Measurements from ENCODE around the gene CDK10.
"Not testable (repeated sequence)": the region's sequence is repeated elsewhere in the genome, so short reads cannot be mapped to it uniquely, and the experiment has no call there.

CDK10 gene

GRCh38 chr16:89686520-89687091, at the start of gene CDK10:
Gene CDK10 (plus strand): TSS chr16:89686689. CDS start chr16:89686711, 22 bp downstream.
- DNase-seq: peak; percentile 51

- no peak for DNase-seq
Observed at GRCh38 chr16:89637379-89637778, 49.1 kb upstream of the CDK10 start.

- DNase-seq: no peak
Observed at GRCh38 chr16:89638455-89638854, 48.0 kb upstream of the CDK10 start.

GRCh38 chr16:89639385-89639784, 47.1 kb upstream of the CDK10 start:
- DNase-seq: no peak

DNA sequence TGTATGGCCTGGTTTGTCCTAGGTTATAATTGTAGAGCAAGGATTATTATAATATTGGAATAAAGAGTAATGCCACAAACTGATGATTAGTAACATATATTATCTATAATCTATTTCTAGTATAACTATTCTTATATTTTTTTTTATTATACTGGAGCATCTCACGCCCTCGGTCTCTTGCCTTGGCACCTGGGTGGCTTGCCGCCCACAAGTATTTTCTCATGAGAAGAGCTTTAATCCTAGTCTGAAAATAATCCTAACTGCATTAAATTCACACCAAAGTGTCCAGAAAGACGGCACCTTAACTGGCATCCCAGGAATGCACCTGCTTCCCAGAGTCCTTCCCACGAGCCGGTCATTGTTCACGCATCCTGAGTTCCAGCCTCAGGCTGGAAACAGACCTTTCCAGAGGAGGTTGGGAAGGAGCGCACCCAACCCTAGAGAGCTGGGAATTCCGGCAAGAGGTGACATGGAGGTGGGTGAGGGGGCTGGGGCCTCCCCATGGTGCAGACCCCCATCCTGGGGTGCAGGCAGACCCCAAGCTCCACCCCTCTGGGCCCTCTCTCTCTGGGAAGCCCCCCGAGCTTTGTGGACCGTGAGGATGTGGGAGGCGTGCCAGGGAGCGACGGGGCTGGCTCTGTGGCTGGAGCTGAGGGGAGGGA, 44.9 kb upstream of the CDK10 start:
- DNase-seq: no peak

DNA sequence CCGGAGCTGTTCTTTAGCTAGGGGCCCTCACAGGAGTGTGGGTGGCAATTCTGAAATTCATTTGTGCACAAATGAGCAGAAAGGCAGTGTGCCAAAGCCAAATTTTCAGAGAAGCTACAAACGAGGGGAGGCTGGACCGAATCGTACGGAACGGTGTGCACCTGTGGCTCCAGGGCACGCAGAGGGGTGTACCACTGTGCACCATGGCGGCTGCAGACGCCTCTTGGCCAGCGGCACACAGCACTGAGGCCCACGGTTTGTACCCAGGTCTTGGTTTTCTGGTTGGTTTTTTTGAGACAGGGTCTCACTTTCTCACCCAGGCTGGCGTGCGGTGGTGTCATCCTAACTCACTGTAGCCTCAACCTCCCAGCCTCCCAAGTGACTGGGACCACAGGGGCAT, 43.9 kb upstream of the CDK10 start:
- no peak for DNase-seq

GRCh38 chr16:89643769-89644300, 42.7 kb upstream of the CDK10 start:
- no peak for DNase-seq

GRCh38 chr16:89645122-89645521, 41.4 kb upstream of the CDK10 start:
- DNase-seq: no peak

DNA sequence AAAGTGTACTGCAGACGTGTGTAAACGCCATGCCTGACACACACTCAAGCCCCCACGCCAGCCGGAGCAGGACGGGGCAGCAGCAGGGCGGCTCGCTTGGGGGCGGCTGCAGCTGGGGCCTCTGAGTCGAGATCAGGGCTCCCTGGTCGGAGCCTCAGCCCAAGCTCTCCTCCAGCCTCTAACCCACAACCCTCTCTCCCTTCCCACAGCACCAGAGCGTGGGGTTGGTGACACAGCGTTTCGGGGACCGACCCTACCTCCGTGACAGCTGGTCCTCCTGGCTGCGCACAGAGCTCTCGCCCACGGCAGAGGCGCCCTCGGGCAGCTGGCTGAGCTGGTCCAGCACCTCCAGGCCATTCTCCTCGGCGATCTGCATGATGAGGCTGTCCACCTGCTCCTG, 40.2 kb upstream of the CDK10 start:
- no peak for DNase-seq

DNA sequence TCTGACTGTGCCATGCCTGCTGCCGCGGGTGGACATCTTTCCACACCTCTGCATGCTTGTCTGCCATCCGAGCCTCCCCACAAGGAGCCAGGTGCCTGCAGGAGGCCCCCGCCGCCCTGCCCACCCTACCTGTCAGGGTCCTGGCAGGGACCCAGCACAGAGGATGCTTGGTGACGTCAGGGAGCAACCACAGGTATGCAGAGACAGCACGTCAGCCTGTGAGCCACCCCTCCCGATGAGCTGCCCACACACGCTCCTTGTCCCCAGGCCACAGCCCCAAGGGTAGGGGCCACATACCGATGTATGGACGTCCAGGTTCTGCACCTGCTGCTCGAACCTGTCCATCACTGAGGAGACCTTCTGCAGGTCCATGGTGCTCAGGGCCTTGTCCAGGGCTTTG, 39.6 kb upstream of the CDK10 start:
- no peak for DNase-seq

GRCh38 chr16:89651584-89651983, 34.9 kb upstream of the CDK10 start:
- DNase-seq: no peak

DNA sequence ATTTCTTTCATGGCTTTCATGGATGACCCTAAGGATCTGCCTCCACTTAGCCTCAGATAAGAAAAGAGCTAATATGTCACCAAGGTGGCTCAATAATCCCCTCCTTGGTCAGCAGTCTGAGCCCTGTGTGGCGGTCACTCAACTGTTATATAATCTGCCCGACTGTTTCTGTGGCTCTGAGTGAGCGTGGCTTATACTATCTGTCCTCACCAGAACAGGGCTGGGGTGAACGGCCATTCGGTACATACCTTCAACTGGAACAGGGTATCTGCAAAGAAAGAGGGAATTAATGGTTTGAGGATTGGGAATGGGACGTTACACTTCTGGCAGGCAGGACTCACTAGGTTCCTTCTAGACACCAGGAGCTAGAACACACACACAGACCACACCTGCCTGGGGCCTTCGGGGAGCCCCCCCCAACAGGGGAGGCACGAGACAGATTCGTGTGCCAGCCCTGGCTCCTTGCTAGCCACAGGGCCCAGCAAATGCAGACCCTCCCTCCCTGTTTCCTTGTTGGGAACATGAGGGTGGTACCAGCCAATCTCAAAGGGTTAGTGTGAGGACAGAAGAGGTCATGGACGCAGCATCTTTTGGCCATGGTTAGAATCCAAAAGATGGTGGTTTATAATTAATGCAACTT, 32.7 kb upstream of the CDK10 start:
- DNase-seq: no peak

GRCh38 chr16:89655062-89655643, 31.3 kb upstream of the CDK10 start:
- DNase-seq: no peak

- DNase-seq: no peak
Observed at GRCh38 chr16:89656435-89657121, 29.9 kb upstream of the CDK10 start.

GRCh38 chr16:89657442-89658220, 28.9 kb upstream of the CDK10 start, which contains the start of the genes CHMP1A and SPATA33:
Gene CHMP1A (minus strand): TSS chr16:89657708. CDS start chr16:89657588, 120 bp downstream.
Gene SPATA33 (plus strand): TSS chr16:89657836. CDS start chr16:89657912, 76 bp downstream.
- DNase-seq: peak; percentile 46

GRCh38 chr16:89658221-89658879, 28.1 kb upstream of the CDK10 start:
- DNase-seq: no peak

GRCh38 chr16:89660146-89660545, 26.3 kb upstream of the CDK10 start:
- DNase-seq: no peak

GRCh38 chr16:89661215-89661614, 25.3 kb upstream of the CDK10 start:
- no peak for DNase-seq

DNA sequence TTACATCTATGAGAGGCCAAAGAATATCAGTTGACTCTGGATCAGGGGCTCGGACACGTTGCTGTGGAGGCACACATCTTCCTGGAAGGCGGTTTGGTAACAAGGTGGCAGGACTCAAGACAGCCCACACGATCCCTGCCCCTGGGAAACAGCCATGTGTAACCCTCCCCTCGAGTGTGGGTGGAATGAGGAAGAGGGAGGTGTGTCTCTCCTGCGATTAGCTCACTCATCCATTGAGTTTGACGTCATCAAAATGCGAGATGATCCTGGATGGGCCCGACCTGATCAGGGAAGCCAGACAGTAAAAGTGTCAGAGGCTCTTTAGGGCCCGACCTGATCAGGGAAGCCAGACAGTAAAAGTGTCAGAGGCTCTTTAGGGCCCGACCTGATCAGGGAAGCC, 22.3 kb upstream of the CDK10 start:
- not testable (repeated sequence) for DNase-seq

DNA sequence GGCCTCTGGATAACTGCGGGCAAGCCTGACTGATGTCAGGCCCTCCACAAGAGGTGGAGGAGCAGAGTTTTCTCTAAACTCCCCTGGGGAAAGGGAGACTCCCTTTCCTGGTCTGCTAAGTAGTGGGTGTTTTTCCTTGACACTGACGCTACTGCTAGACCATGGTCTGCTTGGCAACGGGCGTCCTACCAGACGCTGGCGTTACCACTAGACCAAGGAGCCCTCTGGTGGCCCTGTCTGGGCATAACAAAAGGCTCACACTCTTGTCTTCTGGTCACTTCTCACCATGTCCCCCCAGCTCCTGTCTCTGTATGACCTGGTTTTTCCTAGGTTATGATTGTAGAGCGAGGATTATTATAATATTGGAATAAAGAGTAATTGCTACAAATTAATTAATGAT, 19.5 kb upstream of the CDK10 start:
- not testable (repeated sequence) for DNase-seq

DNA sequence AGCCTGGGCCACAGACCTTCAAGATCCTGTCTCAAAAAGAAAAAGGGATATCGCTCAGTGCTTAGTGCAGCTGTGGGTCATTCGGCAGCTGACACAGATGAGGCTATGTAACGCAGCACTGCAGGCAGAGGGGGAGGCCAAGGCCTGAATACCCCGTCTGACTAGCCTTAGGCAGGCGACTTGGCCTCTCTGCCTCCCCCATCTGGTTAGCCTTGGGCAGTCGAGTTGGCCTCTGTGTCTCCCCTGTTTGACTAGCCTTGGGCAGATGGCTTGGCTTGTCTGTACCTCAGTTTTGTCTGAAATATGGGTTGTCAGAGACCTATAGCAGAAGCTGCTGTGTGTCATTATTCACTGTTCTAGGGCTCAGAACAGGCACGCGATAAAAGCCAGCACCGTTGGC, 18.9 kb upstream of the CDK10 start:
- no peak for DNase-seq

- DNase-seq: no peak
Observed at GRCh38 chr16:89668790-89669158, 17.7 kb upstream of the CDK10 start.

All from GF-D8 (cell line).